PFSK-1 (cell line): ENCODE data around the gene CTTNBP2NL.

Source experiments
- FOXP2 ChIP-seq: optimal IDR thresholded peaks from 2 replicates; pipeline ENCODE3; 2011; ENCODE audit warnings: borderline replicate concordance, control low read depth, inconsistent platforms; ENCODE audit not compliant: insufficient read depth; ENCODE audit errors: extremely low read length, extremely low read depth
- POLR2AphosphoS5 ChIP-seq: IDR thresholded peaks from 2 replicates; pipeline ENCODE4 v1.6.1; 2012; ENCODE audit warnings: low read depth, mild to moderate bottlenecking, control low read depth, low read length, moderate library complexity
- REST ChIP-seq, 2 experiments: IDR thresholded peaks; 2 replicates each; pipeline versions ENCODE4 v1.6.1 to v1.8.0; 2011 to 2012; ENCODE audit warnings: low read depth in 2 of 2, low read length in 2 of 2, control low read depth in 1 of 2, inconsistent platforms in 1 of 2, mild to moderate bottlenecking in 1 of 2, moderate library complexity in 1 of 2; ENCODE audit not compliant: insufficient read depth in 1 of 2
- SIN3A ChIP-seq: IDR thresholded peaks from 2 replicates; pipeline ENCODE4 v1.6.1; 2012; ENCODE audit warnings: mild to moderate bottlenecking, low read length, moderate library complexity, borderline replicate concordance; ENCODE audit not compliant: insufficient read depth
- TAF1 ChIP-seq: IDR thresholded peaks from 2 replicates; pipeline ENCODE4 v1.6.1; 2012; ENCODE audit warnings: low read length, control low read depth, borderline replicate concordance; ENCODE audit not compliant: insufficient read depth

DNA sequence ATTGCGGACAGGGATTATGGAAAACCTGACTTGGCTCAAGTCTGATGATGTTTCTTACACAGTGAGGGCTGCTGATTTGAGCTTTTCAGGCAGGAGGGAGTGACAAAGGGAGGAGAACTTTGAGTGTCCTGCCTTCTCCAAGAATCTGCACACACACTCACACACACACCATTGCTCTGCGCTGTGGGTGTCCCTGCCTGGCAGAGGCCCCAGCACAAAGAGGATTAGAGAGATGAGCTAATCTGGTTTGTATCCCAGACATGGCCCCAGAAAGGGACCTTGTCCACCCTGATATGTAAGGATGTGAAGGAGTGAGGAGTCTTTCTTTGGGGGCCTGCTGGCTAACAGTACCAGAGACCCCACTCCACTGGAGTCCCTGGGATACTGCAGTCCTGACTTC lies 106.8 kb downstream of the CTTNBP2NL start:
- TF ChIP-seq TAF1: no peak
- no peak for TF ChIP-seq SIN3A
- TF ChIP-seq POLR2AphosphoS5: no peak
- no peak for TF ChIP-seq REST (IDR thresholded peaks at IDR 0.05; ENCODE audit: insufficient read depth in 1 of 2, low read depth in 2 of 2, low read length in 2 of 2)
- TF ChIP-seq FOXP2: no peak
